Ishikawa (cell line): ENCODE results near the gene SHISAL1.

ENCODE experiments used
- CEBPB ChIP-seq: IDR thresholded peaks from 2 replicates; pipeline ENCODE4 v1.6.1; 2012
- CREB1 ChIP-seq: IDR thresholded peaks from 2 replicates; pipeline ENCODE4 v1.6.1; 2012; ENCODE audit warnings: low read depth
- EGR1 ChIP-seq: IDR thresholded peaks from 2 replicates; pipeline ENCODE4 v1.6.1; 2012
- EP300 ChIP-seq: IDR thresholded peaks from 2 replicates; pipeline ENCODE4 v1.6.1; 2012; ENCODE audit warnings: borderline replicate concordance
- FOXM1 ChIP-seq: IDR thresholded peaks from 2 replicates; pipeline ENCODE4 v1.6.1; 2012; ENCODE audit warnings: low read depth, borderline replicate concordance
- NFIC ChIP-seq: IDR thresholded peaks from 2 replicates; pipeline ENCODE4 v1.6.1; 2012
- RAD21 ChIP-seq: IDR thresholded peaks from 2 replicates; pipeline ENCODE4 v1.6.1; 2012; ENCODE audit warnings: low read depth
- TAF1 ChIP-seq: IDR thresholded peaks from 2 replicates; pipeline ENCODE4 v1.6.1; 2012; ENCODE audit warnings: low read depth, mild to moderate bottlenecking
- TCF12 ChIP-seq: IDR thresholded peaks from 2 replicates; pipeline ENCODE4 v1.6.1; 2012; ENCODE audit warnings: low read depth
- TEAD4 ChIP-seq: IDR thresholded peaks from 2 replicates; pipeline ENCODE4 v1.6.1; 2012
- YY1 ChIP-seq: IDR thresholded peaks from 2 replicates; pipeline ENCODE4 v1.6.1; 2012; ENCODE audit warnings: low read depth
- ZBTB7A ChIP-seq: IDR thresholded peaks from 2 replicates; pipeline ENCODE4 v1.6.1; 2012; ENCODE audit warnings: low read depth
- TF ChIP-seq, protein P1 (sequence below): IDR thresholded peaks from 2 replicates; pipeline ENCODE4 v1.6.1; 2012; ENCODE audit warnings: low read depth, mild to moderate bottlenecking
- TF ChIP-seq, protein P2 (sequence below): IDR thresholded peaks from 2 replicates; pipeline ENCODE4 v1.6.1; 2012
- TF ChIP-seq, protein P3 (sequence below): IDR thresholded peaks from 2 replicates; pipeline ENCODE4 v1.6.1; 2012

The SHISAL1 gene

GRCh38 chr22:44336962-44337677, 24.4 kb upstream of the SHISAL1 start:
- TF ChIP-seq ZBTB7A (no peak), CEBPB (no peak), EGR1 (no peak)

DNA sequence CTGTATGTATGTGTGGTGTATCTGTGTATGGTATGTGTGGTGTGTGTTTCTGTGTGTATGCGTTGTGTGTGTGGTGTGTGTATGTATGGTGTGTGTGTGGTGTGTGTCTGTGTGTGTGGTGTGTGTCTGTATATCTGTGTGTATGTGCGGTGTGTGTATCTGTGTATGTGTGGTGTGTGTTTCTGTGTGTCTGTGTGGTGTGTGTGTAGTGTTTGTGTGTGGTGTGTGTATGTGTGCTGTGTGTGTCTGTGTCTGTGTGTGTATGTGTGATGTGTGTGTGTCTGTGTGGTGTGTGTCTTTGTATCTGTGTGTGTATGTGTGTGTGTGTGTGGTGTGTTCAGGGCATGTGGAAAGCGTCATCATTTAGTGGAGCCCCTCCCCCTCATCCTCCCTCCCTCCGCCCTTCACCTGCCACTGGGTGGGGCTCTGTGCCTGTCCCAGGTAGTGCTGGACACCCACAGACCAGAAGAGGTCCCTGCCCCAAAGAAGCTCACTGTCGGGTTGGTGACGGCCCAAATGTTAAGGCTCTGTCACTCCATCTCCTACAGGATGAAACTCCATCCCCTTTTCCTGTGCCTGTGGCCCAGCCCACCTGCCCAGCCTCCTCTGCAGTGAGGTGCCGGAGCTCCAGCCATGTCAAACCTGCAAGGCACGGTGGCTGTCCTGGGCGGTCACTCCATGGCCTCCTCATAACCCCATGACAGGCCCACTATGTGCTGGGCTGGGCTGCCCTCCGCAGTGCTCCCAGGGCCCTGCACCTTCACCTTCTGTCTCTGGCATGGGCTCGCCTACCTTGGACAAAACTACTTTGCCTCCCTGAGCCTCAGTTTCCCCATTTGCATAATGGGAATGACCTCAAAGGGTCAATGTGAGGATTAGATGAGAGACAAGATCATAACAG, 23.4 kb upstream of the SHISAL1 start:
- TF ChIP-seq EGR1 (no peak), CREB1 (no peak), TEAD4 (no peak), CEBPB (no peak), NFIC (no peak), TAF1 (no peak), YY1 (no peak), ZBTB7A (no peak), FOXM1 (no peak), TCF12 (no peak)
- TF ChIP-seq, protein P1, sequence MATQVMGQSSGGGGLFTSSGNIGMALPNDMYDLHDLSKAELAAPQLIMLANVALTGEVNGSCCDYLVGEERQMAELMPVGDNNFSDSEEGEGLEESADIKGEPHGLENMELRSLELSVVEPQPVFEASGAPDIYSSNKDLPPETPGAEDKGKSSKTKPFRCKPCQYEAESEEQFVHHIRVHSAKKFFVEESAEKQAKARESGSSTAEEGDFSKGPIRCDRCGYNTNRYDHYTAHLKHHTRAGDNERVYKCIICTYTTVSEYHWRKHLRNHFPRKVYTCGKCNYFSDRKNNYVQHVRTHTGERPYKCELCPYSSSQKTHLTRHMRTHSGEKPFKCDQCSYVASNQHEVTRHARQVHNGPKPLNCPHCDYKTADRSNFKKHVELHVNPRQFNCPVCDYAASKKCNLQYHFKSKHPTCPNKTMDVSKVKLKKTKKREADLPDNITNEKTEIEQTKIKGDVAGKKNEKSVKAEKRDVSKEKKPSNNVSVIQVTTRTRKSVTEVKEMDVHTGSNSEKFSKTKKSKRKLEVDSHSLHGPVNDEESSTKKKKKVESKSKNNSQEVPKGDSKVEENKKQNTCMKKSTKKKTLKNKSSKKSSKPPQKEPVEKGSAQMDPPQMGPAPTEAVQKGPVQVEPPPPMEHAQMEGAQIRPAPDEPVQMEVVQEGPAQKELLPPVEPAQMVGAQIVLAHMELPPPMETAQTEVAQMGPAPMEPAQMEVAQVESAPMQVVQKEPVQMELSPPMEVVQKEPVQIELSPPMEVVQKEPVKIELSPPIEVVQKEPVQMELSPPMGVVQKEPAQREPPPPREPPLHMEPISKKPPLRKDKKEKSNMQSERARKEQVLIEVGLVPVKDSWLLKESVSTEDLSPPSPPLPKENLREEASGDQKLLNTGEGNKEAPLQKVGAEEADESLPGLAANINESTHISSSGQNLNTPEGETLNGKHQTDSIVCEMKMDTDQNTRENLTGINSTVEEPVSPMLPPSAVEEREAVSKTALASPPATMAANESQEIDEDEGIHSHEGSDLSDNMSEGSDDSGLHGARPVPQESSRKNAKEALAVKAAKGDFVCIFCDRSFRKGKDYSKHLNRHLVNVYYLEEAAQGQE, result no peak
- TF ChIP-seq, protein P2, sequence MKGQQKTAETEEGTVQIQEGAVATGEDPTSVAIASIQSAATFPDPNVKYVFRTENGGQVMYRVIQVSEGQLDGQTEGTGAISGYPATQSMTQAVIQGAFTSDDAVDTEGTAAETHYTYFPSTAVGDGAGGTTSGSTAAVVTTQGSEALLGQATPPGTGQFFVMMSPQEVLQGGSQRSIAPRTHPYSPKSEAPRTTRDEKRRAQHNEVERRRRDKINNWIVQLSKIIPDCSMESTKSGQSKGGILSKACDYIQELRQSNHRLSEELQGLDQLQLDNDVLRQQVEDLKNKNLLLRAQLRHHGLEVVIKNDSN, result no peak
- TF ChIP-seq, protein P3, sequence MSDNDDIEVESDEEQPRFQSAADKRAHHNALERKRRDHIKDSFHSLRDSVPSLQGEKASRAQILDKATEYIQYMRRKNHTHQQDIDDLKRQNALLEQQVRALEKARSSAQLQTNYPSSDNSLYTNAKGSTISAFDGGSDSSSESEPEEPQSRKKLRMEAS, result no peak

DNA sequence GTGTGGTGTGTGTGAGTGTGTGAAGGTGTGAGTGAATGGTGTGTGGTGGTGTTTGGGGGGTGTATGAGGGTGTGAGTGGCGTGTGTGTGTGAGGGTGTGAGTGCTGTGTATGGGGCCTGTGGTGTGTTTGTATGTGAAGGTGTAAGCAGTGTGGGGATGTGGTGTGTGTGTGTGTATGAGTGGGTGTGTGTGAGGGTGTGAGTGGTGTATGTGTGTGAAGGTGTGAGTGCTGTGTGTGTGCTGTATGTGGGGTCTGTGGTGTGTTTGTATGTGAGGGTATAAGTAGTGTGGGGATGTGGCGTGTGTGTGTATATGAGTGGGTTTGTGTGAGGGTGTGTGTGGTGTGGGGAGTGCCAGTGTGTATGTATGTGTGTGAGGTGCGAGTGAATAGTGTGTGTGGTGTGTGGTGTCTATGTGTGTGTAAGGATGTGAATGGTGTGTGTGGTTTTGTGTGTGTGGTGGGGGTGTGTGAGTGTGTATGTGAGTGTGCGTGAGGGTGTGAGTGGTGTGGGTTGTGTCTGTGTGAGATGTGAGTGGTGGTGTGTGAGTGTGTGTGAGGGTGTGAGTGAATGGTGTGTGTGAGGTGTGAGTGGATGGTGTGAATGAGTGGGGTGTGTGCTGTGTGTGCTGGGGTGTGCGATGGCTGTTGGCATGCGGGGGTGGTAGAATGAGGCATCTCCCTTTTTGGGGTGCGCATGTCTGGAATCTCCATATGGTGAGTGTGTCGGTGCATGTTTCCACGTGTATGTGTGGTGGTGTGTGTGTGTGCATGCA, 22.5 kb upstream of the SHISAL1 start:
- TF ChIP-seq EP300 (no peak), NFIC (no peak), RAD21 (no peak), ZBTB7A (no peak), CREB1 (no peak), TEAD4 (no peak), TAF1 (no peak), YY1 (no peak), TCF12 (no peak), CEBPB (no peak), FOXM1 (no peak), EGR1 (no peak)
- TF ChIP-seq, protein P1, result no peak
- TF ChIP-seq, protein P3, result no peak
- TF ChIP-seq, protein P2, result no peak

DNA sequence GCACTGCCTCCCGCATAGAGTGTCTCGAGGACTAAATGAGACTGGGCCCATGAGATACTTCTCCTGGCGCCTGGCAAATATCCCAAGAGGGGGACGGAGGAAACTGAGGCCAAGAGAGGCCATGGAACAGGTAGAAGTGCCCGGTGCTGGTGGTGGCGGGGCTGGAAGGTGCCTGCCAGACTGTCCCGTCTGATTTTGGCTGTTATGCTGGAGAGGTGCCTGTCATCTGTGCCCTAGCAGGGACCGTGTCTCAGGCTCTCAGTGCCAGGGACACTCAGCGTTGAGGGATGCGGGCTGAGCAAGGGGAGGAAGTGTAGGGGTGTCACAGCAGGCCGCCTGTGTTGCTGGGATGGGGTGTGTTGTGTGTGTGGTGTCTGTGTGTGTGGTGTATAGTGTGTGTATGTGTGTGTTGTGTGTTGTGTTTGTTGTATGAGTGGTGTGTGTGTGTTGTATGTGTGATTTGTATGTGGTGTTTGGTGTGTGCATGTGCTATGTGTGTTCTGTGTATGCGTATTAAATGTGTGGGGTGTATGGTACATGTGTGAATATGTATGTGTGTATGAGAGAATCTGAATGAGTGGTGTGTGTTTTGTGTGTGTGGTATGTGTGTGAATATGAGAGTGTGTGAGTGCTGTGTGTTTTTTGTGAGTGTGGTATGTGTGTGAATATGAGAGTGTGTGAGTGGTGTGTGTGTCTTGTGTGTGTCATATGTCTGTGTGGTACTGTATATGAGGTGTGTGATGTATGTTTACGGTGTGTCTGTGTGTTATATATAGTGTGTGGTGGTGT, 21.3 kb upstream of the SHISAL1 start:
- TF ChIP-seq CEBPB, result no peak
- TF ChIP-seq FOXM1, result no peak

- TF ChIP-seq, protein P2, result no peak
- no peak for TF ChIP-seq TCF12
- TF ChIP-seq TEAD4, result no peak
- TF ChIP-seq ZBTB7A, result no peak
- TF ChIP-seq, protein P3, result no peak
- no peak for TF ChIP-seq NFIC
- TF ChIP-seq RAD21, result no peak
- no peak for TF ChIP-seq EGR1
- TF ChIP-seq, protein P1, result no peak
- TF ChIP-seq CREB1, result no peak
- TF ChIP-seq FOXM1, result no peak
- TF ChIP-seq TAF1, result no peak
- TF ChIP-seq YY1, result no peak
- no peak for TF ChIP-seq EP300
- no peak for TF ChIP-seq CEBPB
These were observed 20.2 kb upstream of the SHISAL1 start for GRCh38 chr22:44332946-44333345.
